NB4 (cell line): ENCODE results near the gene FAM227B.
"Not testable (repeated sequence)": the region's sequence is repeated elsewhere in the genome, so short reads cannot be mapped to it uniquely, and the experiment has no call there.

Experiments used
- DNase-seq: peaks from one replicate; pipeline ENCODE4 v3.0.0; 2010; ENCODE audit warnings: low read depth
- H3K4me3 ChIP-seq: one replicate; pipeline ENCODE4 v1.5.1; 2011; ENCODE audit warnings: mild to moderate bottlenecking, low read depth, low read length, moderate library complexity
- MYC ChIP-seq: IDR thresholded peaks from 2 replicates; pipeline ENCODE4 v1.6.1; 2011; ENCODE audit warnings: low read depth, low read length
- POLR2A ChIP-seq: IDR thresholded peaks from 2 replicates; pipeline ENCODE4 v1.6.1; 2011; ENCODE audit warnings: mild to moderate bottlenecking; ENCODE audit not compliant: insufficient read length; ENCODE audit errors: extremely low read depth
- TF ChIP-seq, protein P1 (sequence below): IDR thresholded peaks from 2 replicates; pipeline ENCODE4 v1.6.1; 2011; ENCODE audit warnings: low read depth, low read length
- TF ChIP-seq, protein P2 (sequence below): IDR thresholded peaks from one replicate; pipeline ENCODE4 v1.5.1; 2012; ENCODE audit warnings: low read depth, low read length

Gene FAM227B

DNA sequence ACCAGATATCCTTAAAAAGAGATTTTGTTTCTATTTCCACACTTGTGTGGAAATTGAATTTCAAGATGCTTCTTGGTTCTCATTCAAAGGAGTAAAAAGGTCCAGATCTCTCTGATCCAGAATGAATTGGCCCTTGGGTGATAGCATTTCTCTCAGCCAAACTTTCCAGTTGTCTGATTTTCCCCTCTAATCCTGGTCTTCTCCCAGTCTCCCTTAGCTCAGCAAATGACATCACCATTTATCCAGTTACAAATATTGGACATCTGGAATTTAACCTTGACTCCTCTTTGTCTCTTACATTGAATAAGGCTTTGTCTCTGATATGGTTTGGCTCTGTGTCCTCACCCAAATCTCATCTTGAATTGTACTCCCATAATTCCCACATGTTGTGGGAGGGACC is 207.8 kb downstream of the FAM227B start:
- no peak for DNase-seq
- TF ChIP-seq, protein P1, sequence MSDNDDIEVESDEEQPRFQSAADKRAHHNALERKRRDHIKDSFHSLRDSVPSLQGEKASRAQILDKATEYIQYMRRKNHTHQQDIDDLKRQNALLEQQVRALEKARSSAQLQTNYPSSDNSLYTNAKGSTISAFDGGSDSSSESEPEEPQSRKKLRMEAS, result no peak
- TF ChIP-seq POLR2A (no peak), MYC (no peak)
- TF ChIP-seq, protein P2, sequence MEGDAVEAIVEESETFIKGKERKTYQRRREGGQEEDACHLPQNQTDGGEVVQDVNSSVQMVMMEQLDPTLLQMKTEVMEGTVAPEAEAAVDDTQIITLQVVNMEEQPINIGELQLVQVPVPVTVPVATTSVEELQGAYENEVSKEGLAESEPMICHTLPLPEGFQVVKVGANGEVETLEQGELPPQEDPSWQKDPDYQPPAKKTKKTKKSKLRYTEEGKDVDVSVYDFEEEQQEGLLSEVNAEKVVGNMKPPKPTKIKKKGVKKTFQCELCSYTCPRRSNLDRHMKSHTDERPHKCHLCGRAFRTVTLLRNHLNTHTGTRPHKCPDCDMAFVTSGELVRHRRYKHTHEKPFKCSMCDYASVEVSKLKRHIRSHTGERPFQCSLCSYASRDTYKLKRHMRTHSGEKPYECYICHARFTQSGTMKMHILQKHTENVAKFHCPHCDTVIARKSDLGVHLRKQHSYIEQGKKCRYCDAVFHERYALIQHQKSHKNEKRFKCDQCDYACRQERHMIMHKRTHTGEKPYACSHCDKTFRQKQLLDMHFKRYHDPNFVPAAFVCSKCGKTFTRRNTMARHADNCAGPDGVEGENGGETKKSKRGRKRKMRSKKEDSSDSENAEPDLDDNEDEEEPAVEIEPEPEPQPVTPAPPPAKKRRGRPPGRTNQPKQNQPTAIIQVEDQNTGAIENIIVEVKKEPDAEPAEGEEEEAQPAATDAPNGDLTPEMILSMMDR, result no peak
- no peak overlapping the region for H3K4me3 ChIP-seq

DNA sequence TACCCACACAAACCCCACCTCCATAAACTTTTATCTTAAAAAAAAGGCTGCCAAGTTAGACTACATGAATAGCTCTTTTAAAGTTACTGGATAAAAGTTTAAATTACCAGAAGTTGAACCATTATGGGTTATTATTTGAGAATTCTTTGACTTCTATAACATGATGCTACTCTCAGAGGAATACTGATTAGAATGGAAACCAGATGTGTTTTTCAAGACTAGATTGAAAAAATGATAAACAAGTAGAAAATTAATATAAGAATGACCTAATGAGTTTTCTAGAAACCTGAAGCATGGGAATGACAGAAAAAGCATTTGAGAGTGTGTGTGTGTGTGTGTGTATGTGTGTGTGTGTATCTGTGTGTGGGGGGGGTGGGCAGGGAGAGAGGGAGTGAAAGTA is 210.0 kb downstream of the FAM227B start:
- no peak overlapping the region for H3K4me3 ChIP-seq
- TF ChIP-seq MYC, result no peak
- no peak for DNase-seq

DNA sequence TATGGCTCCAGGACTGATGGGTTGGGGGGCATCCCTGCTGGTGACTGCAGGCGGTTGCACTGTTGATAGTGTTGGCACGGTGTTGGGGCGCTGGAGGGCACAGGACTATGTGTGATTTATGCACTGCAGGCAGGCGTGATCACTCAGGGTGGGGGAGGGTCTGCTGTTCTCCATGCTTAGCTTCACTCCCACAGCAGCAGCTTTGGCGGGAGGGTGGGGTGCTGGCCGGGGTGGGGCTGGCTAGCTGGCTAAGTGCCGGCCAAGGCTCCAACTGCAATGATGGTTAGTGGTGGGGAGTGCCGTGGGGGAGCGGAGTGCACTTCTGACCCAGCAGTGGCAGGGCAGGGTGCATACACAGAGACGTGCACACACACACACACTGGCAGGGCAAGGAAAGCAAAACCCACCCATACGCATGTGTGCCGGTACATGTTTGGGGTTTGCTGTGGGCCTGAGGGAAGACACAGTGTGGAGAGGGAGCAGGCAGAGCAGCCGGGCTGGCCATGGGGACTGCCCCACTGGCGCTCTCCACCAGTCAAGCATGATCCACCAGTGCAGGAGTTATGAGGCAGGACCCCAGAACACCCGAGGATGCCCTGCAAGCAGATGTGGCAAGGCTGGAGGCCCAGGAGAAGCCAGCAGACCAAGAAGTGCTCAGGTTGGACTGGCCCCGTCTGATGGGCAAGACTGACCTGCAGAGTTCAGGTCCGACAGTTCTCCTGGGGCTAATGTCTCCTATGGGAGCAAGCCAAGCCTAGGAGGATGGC is 214.1 kb downstream of the FAM227B start:
- no peak for DNase-seq
- no peak overlapping the region for H3K4me3 ChIP-seq
- TF ChIP-seq, protein P1, result no peak
- TF ChIP-seq POLR2A, result no peak
- TF ChIP-seq, protein P2, result no peak

DNA sequence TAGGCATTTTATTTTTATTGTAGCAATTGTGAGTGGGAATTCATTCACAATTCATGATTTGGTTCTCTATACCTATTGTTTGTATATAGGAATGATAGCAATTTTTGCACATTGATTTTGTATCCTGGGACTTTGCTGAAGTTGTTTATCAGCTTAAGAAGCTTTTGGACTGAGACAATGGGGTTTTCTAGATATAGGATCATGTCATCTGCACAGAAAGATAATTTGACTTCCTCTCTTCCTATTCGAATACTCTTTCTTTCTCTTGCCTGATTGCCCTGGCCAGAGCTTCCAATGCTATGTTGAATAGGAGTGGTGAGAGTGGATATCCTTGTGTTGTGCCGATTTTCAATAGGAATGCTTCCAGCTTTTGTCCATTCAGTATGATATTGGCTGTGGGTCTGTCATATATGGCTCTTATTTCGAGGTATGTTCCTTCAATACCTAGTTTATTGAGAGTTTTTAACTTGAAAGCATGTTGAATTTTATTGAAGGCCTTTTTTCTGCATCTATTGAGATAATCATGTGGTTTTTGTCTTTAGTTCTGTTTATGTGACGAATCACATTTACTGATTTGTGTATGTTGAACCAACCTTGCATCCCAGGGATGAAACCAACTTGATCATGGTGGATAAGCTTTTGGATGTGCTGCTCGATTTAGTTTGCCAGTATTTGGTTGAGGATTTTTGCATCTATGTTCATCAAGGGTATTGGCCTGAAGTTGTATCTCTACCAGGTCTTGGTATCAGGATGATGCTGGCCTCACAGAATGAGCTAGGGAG is 217.9 kb downstream of the FAM227B start:
- not testable (repeated sequence) for DNase-seq, H3K4me3 ChIP-seq

DNA sequence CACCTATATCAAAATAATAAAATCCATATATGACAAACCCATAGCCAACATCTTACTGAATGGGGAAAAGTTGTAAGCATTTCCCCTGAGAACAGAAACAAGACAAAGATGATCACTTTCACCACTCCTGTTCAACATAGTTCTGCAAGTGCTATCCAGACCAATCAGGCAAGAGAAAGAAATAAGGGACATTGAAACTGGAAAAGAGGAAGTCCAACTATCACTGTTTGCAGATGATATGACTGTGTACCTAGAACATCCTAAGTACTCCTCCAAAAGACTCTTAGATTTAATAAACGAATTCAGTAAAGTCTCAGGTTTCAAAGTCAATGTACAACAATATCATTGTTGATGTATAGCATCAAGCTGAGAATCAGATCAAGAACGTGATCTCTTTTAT is 233.1 kb downstream of the FAM227B start:
- TF ChIP-seq MYC (no peak), POLR2A (no peak)
- TF ChIP-seq, protein P1, result no peak
- TF ChIP-seq, protein P2, result no peak
- DNase-seq, result peak; percentile 34
- no peak overlapping the region for H3K4me3 ChIP-seq

DNA sequence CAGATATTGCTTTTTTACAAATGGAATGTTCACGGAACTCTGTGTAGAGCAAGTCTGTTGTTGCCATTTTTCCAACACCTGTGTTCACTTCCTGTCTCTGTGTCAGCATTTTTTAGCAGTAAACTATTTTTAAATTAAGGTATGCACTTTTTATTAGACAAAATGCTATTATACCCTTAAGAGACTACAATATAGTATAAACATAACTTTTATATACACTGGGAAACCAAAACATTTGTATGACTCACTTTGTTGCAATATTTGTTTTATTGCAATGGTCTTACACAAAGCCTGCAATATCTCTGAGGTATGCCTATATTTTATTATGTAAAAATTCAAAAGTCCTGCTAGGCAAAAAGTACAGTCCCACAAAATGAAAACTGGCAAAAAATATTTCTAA is 237.4 kb downstream of the FAM227B start:
- H3K4me3 ChIP-seq, result no peak overlapping the region
- TF ChIP-seq MYC, result no peak
- TF ChIP-seq, protein P2, result no peak
- DNase-seq, result no peak

DNA sequence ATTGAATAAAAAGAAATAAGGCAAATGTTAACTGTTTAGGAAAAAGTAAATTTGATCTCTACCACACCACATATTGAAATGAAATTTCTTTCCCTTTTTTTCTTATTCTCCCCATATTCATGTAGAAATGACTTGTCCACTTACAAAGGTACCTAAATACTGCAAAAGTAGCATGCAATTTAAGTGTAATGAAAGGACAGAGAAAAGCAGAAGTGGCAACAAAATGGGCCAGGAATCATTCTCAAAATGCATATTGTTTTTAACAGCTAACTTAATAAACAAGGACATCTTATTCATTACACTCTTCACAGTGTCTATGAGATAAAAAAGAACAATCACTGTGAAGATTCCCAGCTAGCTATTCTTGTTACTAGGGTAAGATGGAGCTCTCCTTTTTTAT is 238.2 kb downstream of the FAM227B start:
- no peak for DNase-seq
- no peak overlapping the region for H3K4me3 ChIP-seq
- TF ChIP-seq, protein P2, result no peak
- TF ChIP-seq MYC (no peak), POLR2A (no peak)
- TF ChIP-seq, protein P1, result no peak
